LHCN-M2 (cell line): Measurements from ENCODE around the gene CROCC2. TPM values are rescaled to one million over a fixed set of nuclear protein-coding genes. Genes with fewer than 3 reads are reported as not detected.

Experiments used
- DNase-seq: peaks from one replicate; pipeline ENCODE4 v3.0.0-alpha.2; 2012; ENCODE audit warnings: low read depth
- total RNA-seq: library from RNA; depleted of rRNA; stranded (reverse); fragments of >200 nt; gene quantifications from 2 replicates; pipeline ENCODE4 v1.2.3, GENCODE V29; 2014

CROCC2 gene
- total RNA-seq, 1 experiment from 2014 or later = under 0.01 TPM

DNA sequence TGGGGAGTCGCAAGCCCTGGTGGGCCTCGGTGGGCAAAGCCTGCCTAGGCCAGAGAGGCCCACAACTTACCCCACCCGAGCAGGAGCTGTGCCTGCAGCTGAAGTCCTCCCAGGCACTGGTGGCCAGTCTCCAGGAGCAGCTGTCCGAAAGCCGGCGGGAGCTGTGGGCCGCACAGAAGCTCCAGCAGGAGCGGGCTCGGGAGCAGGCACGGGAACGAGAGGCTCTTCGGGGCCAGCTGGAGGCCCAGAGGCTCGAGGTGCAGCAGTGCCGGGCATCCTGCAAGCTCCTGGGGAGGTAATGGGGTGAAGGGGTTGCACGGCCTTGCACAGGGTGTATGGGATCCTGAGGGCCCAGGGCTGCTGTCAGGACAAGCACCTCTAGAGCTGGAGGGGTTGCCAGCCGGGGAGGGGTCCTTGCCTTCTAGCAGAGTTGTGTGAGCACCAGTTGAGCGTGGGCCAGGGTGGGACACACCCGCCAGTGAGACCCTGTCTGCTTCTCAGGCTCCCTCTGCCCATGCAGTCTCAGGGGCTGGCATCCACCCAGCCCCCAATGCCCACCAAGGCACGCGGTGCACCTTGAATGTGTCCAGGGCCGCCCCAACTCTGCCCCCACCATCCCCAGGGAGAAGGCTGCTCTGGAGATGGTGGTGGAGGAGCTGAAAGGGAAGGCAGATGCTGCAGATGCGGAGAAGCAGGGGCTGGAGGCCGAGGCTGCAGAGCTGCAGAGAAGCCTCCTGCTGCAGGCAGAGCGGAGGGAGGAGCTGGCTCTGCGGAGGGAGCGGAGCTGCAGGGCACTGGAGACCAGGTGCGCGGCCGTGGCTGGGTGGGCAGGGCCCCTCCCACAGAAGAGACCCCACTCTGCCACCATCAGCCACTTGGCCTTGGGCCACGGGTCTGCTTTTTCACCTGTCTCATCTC lies 27.2 kb downstream of the CROCC2 start:
- no peak for DNase-seq

DNA sequence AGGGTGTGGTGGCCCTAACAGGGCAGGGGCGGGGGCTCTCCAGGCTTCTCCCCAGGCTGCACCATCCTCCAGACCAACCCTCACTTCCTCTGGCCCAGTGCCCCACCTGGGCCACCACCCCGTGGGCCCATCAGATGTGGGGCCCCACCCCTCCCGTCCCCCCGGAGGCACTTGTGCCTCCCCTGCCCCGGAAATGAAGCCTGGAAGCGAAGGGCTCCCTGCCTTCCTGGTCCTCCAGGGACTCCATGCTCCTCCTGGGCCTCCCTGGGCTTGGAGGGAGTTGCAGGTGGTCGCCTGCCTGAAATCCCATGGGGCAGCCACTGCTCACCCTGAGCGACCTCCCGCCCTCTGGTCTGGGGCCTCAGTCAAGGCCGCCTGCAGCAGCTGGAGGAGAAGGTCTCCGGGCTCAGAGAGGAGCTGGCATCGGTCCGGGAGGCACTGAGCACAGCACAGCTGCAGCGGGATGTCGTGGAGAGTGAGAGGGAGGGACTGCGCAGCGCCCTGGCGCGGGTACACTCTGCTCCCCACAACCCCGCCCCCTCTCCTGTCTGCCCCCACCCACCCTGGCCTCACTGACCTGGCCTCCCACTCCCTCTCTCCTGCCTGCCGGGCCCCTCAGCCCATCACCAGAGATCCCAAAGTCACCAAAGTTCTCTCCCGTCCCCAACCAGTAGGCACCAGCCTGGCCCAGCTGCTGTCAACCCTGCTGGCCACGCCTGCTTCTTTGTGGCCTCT lies 28.0 kb downstream of the CROCC2 start:
- peak; percentile 33 for DNase-seq

DNA sequence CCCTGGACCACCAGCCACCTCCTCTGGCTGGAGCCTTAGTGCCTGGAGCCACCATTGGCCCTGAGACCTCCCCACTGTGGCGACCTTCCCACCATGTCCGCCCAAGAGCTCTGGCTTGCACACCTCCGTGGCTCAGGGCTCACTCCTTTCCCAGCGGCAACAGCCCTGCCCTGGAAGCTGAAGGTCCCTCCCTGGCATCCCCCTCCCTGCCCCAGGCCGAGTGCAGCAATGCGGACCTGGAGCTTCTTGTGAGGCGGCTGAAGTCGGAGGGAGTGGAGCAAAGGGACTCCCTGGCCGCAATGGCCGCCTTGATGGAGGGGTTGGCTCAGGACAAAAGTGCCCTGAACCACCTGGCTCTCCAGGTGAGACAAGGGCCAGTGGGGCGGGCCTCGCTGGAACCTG lies 28.6 kb downstream of the CROCC2 start:
- DNase-seq = no peak

DNA sequence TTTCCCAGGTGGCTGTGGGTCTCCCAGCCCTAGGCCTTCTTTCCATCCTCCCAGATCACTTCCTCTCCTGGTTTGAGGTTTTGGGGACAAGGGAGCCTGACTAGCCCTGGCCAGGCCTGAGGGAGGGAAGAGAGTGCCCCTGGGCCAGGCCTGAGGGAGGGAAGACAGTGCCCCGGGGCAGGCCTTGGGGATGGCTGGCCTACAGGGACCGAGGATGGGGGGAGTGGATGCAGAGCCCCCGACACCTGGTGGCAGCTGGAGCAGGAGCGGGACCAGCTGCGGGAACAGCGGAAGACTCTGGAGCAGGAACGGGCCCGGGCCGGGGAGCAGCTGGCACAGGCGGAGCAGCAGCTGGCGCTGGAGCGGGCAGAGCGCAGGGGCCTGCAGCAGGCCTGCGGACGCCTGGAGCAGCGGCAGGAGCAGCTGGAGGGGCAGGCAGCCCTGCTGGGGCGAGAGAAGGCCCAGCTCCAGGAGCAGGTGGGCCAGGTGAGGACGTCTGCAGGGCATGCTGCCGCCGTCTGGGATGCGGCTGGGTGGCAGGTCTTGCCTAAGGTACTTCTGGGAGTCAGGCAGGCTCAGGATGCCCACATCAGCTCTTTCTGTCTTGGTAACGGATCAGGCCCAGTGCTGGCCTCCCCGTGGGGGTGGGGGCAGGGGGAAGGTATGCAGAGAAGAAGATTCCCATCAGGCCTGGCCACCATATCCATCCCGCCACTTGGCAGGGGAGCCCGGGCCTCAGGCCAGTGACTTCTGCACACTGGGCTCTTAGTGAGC lies 29.2 kb downstream of the CROCC2 start:
- DNase-seq = no peak

DNA sequence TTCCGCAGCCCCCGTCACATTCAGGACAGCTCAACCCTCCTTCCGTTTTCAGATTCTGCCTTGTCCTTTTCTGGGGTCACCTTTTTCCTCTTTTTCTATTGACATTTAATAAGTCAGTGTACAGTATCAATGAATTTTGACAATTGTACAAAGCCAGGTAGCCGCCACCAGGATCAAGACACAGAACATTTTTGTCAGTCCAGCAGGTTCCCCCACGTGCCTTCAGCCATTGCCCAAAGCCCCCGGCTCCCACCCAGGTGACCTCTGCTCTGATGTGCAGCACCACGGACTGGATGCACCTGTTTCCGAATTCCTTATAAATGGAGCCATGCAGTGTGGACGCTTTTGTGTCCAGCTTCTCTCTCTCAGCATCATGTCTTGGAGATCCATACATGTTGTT lies 30.0 kb downstream of the CROCC2 start:
- DNase-seq = no peak

DNA sequence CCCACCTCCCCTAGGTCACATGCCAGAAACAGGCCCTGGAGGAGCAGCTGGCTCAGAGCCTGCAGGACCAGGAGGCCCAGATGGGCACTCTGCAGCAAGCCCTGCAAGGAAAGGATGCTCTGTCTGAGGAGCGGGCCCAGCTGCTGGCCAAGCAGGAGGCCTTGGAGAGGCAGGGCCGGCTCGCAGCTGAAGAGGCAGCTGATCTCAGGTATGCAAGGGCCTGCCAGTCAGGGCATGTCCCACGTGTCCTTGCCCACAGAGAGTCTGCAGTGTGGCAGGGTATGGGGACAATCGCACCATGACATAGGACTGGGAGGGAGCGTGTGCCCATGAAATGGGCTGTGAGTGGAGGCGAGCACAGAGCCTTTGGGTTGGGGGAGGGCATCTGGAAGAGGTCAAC lies 39.9 kb downstream of the CROCC2 start:
- no peak for DNase-seq

DNA sequence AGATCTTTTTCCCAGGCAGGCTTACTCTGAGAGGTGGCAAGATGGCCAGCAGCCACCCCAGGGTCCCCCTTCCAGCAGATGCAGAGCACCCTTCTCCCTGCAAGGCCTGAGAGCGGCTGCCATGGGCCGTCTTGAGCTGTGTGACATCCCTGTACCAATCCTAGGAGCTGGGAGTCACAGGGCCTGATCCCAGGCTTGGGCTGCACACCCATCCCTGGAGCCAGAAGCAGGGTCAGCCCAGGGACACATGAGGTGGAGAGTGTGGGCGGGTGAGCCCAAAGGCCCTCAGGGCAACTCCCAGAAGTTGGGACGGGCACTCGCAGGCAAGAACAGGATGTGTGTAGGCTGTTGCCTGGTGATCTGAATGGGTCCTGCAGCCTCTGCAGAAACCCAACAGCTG lies 40.5 kb downstream of the CROCC2 start:
- DNase-seq = peak; percentile 16

DNA sequence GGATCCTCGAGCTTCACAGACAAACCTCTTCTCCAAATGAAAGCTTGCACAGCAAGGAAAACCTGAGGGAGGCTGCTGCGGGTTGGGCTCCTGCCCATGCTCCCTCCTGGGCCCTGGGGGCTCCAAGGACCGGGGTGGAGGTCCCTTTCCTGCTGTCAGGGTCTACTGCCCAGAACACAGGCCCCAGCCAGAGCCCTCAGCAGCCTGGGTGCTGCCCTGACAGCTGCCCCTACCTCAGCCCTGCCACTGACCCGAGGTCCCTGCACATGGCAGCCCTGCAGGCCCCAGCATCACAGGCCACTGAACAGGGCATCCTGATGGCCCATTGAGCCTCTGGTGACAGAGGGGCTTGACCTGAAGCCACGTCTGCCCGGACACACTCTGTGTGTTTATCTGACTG lies 41.0 kb downstream of the CROCC2 start:
- no peak for DNase-seq

DNA sequence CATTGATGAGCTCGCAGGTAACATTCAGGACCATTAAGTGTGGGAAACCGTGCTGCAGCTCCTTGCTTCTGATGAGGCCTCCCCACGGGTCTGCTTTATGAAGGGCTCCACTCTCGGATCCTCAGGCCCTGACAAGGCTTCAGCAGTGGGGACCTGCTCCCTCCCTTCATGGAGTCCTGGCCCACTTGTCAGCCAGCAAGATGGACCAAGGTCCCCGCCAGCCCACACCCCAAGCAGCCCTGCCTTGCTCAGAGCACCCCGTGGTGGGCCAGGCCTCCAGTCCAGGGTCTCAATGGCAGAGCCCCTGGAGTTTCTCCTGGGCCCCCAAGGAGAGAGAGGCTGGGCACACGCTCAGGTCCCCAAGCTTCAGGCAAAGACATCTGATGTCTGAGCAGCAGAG lies 41.5 kb downstream of the CROCC2 start:
- DNase-seq = no peak

DNA sequence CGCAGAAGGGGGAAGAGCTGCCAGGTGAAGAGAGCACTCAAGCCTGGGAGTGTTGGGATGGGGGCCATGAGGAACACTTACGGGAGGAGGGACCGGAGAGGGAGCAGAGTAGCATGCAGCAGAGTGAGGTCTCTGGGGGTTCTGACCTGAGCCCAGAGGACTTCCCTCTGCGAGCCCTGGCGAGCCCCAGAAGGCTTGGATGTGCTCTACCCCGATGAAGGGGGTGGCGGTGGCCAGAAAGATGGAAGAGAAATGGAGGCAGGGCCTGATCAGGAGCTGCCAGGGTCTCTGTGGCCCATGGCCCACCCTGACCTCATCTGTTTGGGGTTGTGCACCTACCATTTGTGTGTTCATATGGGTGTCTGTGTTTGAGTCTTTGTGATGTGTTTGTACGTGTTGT lies 42.0 kb downstream of the CROCC2 start:
- no peak for DNase-seq

DNA sequence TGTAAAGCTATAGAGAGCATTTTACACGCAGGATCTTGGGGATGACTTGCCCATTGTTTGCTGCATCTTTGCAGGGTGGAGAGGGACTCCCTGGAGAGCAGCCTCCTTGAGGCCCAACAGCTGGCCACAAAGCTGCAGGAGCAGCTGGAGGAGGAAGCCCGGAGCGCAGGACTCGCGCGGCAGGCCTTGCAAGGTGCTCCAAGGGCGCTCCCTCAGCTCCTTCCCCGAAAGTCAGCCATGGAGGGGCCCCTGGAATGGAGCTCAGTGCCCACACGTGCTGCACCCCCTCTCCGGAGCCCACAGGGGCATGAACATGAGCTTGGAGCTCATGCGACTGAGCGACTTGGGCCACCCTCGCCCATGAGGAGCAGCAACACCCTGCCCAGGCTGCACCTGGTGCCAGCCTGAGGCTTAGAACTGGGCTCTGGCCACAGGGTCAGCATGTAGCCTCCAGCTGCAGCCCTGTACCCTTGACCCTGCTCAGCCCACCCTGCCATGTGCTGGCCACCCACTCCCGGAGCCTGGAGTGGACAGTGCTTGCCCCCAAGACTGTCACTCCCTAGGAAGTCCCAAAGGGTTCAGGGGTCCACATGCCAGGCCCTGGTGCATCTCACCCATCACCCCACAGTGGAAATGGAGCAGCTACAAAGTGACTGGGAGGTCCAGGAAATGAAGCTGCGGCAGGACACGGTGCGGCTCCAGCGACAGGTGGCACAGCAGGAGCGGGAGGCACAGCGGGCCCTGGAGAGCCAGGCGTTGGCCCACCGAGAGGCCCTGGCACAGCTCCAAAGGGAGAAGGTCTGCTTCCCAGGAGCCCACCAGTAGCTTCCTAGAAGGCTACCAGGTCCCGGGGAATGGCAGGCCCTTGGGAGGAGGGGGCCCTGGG lies 43.0 kb downstream of the CROCC2 start:
- no peak for DNase-seq

DNA sequence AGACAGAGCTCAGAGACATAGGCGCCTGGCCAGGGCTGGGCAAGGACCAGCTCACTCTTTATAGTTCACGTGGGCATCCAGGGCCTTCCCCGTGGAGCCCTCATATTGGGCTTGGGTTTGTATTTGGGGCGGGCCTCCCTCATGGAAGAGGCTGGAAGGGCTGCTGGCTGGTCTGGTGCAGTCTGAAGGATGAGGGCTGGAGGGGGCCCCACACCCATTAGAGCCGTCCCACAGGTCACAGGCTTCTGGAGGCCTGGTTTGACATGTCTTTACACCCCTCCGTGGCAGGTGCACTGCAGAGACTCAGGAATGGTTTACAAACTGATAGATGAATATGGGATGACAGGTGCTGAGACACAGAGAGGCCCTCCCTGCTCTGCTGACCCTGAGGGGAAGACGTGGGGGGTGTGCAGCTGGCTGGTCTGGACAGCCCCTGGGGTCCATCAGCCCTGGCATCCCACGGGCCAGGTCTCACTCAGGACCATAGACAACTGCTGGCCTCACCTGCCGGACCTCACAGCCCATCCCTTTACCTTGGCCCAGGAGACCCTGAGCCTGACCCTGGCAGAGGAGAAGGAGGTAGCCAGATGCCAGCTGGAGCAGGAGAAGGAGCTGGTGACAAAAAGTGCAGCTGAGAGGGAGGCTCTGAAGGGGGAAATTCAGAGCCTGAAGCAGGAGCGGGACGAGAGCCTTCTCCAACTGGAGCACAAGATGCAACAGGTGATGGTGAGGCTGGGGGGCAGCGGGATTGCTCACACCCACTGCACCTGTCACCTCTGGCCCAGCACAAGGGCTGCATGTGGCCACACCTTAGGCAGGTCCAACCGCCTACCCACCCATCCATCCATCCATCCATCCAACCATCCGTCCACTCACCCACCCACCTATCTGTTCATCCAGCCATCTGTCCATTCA lies 43.9 kb downstream of the CROCC2 start:
- no peak for DNase-seq

DNA sequence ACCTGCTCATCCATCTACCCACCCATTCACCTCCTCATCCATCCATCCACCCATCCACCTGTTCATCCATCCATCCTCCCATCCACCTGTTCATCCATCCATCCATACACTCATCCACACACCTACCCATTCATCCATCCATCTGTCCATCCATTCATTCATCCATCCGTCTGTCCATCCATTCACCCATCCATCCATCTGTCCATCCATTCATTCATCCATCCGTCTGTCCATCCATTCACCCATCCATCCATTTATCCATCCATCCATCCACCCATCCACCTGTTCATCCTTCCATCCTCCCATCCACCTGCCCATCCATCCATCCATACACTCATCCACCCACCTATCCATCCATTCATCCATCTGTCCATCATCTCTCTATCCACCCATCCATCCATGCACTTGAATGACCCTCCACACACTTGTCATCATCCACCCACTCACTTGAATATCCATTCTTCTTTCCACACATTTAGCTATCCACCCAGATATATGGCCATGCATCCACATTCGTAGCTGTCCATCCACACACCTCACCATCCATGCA lies 45.0 kb downstream of the CROCC2 start:
- DNase-seq = no peak

DNA sequence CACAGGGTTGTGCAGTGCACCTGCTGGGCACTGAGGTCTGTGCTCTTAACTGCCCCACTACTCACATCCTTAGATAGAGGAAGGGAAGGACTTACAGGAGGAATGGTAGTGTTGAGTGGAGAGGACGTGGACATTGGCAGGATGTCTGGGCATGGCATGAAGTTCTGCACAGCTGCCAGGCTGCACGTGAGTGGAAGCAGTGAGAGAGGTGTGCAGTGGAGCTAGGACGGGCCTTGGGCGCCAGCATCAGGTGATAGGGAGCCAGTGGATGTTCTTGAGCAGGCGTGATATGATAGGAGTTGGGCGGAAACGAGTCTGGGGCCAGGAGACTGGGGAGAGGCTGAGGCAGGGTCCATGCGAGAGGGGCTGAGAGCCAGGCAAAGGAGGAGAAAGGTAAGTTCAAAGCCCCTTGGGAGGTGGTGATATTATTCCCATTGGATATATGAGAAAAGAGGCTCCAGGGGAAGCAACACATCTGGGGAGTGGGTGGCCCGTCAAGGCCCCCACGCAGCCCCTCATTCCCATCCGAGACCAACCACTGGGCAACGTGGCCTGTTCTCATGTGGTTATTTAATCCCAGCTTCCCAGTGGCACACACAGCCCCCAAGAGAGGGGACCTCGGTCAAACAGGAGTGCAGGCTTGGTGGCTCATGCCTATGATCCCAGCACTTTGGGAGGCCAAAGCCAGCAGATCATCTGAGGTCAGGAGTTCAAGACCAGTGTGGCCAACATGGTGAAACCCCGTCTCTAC lies 46.5 kb downstream of the CROCC2 start:
- DNase-seq = no peak

DNA sequence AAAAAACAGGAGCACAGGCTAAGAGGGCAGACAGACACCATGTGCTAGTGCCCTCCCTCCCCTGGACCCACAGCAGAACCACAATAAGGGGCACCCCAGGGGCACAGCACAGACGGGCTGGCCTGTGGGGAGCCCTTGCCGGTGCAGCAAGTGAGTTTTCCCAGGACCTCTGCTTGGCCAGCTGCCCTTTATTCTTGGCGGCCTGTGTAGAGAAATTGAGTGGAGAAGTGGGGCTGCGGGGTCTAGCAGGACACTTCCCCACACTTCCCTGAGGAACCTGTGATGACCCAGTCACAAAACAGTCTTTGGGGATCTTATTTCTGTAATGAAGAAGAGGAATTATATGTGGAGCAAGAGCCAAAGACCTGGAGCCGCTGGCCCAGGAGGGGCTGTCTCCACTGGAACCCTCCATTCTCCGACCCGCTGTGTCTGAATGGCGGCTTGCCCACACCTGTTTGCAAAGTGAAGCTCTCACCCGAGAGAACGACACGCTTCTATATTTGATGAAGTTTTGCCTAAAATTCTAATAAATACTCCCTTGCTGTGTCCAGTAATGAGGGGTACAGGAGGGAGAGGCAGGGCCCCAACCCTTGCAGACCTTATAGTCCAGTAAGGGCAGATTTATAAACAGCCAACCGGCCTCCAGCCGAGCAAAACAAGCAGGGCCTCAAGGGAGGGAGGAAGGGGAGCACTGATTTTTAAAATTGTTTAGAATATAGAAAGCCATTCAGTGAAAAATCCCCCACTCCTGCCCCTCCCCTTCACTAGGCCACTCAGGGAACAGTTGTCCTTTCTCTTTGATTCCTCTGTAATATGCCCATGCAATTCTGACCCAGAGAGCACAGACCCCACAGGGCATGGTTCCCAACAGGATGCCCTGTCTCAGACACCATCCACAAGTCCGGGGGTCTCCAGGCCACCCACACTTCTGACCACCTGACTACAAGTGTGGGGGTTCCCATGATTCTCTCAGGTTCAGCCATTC lies 47.6 kb downstream of the CROCC2 start:
- no peak for DNase-seq

DNA sequence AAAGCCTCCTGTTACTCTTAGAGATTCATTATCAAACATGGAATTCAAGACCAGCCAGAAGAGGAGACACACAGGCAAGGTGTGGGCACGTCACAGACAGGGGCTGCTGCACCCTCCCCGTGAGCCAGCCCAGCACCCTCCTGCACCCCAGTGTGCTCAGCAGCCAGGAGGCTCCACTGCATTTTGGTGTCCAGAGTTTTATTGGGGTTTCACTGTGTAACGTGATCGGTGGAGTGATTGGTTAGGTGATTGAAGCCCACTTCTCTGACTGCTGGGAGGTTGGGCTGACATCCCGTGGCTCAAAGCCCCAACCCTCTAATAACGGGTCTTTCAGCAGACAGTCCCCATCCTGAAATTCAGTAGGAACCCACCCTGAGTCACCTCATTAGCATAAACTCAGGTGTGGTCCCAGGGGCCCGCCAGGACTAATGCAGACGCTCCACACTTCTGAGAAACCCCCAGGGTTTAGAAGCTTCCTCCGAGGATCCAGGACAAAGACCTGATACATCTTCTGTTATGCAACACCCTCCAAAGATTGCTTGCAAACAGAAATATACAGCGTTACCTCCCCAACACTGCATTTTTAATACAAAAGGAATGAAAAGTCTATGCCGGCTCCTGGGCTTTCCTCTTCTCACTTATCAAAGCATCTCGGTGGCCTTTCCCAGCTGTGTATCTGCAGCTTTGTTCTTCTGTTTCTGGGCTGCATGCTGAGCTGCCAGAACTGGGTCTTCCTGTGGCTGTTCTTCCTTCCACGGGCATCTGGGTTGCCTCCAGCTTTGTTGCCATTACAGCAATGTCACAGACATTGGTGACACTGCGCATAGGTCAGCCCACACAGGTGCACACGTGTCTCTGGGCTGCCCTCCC lies 48.5 kb downstream of the CROCC2 start:
- DNase-seq = no peak
